Measurements from ENCODE around the gene ALKBH1. TPM values are rescaled to one million over a fixed set of nuclear protein-coding genes. Genes with fewer than 3 reads are reported as not detected.

ALKBH1 gene
- total and polyA plus RNA-seq, 2 of the 13 experiments (the other 11 are each of a cell fraction or from before 2014, with no cell fraction given), result 12.5 to 14.3 TPM

DNA sequence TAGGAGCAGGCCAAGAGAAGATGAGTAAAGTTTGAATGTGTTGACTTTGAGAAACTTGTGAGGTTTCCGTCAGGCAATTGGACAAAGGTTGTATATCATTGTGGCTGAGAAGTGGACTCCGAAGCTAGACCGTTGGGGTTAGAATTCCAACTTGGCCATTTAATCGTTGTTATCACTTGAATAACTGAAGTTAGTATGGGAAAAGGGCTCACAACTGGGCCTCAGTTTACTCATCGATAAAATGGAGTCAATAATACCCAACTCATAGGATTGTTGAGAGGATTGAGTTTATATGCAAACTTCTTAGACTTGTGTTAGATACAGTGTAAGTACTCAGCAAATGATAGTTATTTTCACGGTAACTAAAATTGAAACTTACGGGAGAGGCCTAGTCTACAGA, 926 bp upstream of the ALKBH1 start:
- Histone ChIP-seq H3K36me3 (replicated peaks in 1 of 2; ENCODE audit: control insufficient read depth in 1 of 2, insufficient read depth in 2 of 2, low read length in 2 of 2) (peaks cover 12 to 27% of the 10 kb centered on the region in 2 experiments; a peak in 4 of 5 replicates), H3K4me3 (replicated peaks in 1 of 3; ENCODE audit: insufficient read depth in 1 of 3, low read depth in 2 of 3, low read length in 3 of 3) (peak overlapping the region; percentile 92 to 97 (median 92)), H3K4me2 (ENCODE audit: low read depth, low read length) (peak overlapping the region; percentile 79), H4K20me1 (ENCODE audit: insufficient read depth, low read length) (peaks cover 18% of the 10 kb centered on the region; the same call in 1 of the 2 replicates), H3K27me3 (ENCODE audit: control insufficient read depth in 1 of 2, insufficient read depth in 2 of 2, low read length in 2 of 2) (no peaks in the 10 kb centered on the region; a peak in 1 of 5 replicates), H3K27ac (ENCODE audit: extremely low read length, insufficient read depth, low read length) (peak overlapping the region; percentile 69), H3K9me3 (ENCODE audit: low read length) (no peaks in the 10 kb centered on the region), H3K9ac (ENCODE audit: insufficient read depth, low read depth, low read length) (peak overlapping the region; percentile 87), H3K79me2 (ENCODE audit: insufficient read depth, low read length) (peaks cover 76% of the 10 kb centered on the region), H3K4me1 (ENCODE audit: insufficient read depth, low read length) (peaks cover 28% of the 10 kb centered on the region), H2AFZ (ENCODE audit: low read length) (no peak overlapping the region)
- no peak for FAIRE-seq
- intact Hi-C loops (cut with micrococcal nuclease; ENCODE audit: unreplicated experiment) (loop anchor here (2.0 kb wide), 2 partner anchors 52 to 108 kb away; partner anchors contain the start of gene SNW1), in situ Hi-C loops (cut with HindIII; ENCODE audit: extremely low pct_ligation_motif_present, low pct_unique_long_range_greater_than_20kb) (loop anchor here (5.0 kb wide), 1 partner anchor 51 kb away; no protein-coding TSS in a partner anchor)
- ATAC-seq, result no peak
- CTCF ChIA-PET (ENCODE audit: low intra/inter-chr PET ratio, low total read pairs), result no interaction called here
- no peak for DNase-seq (ENCODE audit: low spot score)
- POLR2A ChIA-PET, result interaction anchor here (1.3 kb wide), 3 partner anchors 10 to 52 kb away, joined by 3 to 7 read pairs (median 3); partner anchors contain the start of gene SNW1
- TF ChIP-seq GZF1 (CRISPR knock-in tag; IDR thresholded peaks at IDR 0.05), result no peak
- peak; percentile 37; the same call in 1 of the 2 replicates for TF ChIP-seq RBFOX2 (IDR thresholded peaks at IDR 0.05; ENCODE audit: low read depth, low read length)
- TF ChIP-seq ZNF629 (CRISPR knock-in tag; conservative IDR thresholded peaks at IDR 0.05), result peak; percentile 83
- TF ChIP-seq, protein P1, sequence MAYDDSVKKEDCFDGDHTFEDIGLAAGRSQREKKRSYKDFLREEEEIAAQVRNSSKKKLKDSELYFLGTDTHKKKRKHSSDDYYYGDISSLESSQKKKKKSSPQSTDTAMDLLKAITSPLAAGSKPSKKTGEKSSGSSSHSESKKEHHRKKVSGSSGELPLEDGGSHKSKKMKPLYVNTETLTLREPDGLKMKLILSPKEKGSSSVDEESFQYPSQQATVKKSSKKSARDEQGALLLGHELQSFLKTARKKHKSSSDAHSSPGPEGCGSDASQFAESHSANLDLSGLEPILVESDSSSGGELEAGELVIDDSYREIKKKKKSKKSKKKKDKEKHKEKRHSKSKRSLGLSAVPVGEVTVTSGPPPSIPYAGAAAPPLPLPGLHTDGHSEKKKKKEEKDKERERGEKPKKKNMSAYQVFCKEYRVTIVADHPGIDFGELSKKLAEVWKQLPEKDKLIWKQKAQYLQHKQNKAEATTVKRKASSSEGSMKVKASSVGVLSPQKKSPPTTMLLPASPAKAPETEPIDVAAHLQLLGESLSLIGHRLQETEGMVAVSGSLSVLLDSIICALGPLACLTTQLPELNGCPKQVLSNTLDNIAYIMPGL (CRISPR knock-in tag; IDR thresholded peaks at IDR 0.05; ENCODE audit: borderline replicate concordance in 1 of 2, low read depth in 1 of 2), result peak in 1 of 2 experiments; percentile 8; a peak in 1 of 4 replicates
- TF ChIP-seq, protein P2, sequence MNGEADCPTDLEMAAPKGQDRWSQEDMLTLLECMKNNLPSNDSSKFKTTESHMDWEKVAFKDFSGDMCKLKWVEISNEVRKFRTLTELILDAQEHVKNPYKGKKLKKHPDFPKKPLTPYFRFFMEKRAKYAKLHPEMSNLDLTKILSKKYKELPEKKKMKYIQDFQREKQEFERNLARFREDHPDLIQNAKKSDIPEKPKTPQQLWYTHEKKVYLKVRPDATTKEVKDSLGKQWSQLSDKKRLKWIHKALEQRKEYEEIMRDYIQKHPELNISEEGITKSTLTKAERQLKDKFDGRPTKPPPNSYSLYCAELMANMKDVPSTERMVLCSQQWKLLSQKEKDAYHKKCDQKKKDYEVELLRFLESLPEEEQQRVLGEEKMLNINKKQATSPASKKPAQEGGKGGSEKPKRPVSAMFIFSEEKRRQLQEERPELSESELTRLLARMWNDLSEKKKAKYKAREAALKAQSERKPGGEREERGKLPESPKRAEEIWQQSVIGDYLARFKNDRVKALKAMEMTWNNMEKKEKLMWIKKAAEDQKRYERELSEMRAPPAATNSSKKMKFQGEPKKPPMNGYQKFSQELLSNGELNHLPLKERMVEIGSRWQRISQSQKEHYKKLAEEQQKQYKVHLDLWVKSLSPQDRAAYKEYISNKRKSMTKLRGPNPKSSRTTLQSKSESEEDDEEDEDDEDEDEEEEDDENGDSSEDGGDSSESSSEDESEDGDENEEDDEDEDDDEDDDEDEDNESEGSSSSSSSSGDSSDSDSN (CRISPR knock-in tag; IDR thresholded peaks at IDR 0.05), result no peak
- TSS peak; percentile 76 for BruUV-seq (replicated peaks)
- WGBS (ENCODE audit: low lambda C conversion rate), result 0% methylated on average over 6 of the region's 7 CpGs
